Muscle of arm (tissue), 12 donors: ENCODE results near the gene FOXJ3. TPM values are rescaled to one million over a fixed set of nuclear protein-coding genes. Genes with fewer than 3 reads are reported as not detected.

ENCODE experiments used
- DNase-seq: peaks from one replicate; pipeline ENCODE4 v3.0.0-alpha.2; 2013
- polyA plus RNA-seq, 12 donors: library from polyadenylated mRNA; unstranded; fragments of 120-200 nt; gene quantifications; one replicate each; pipeline ENCODE4 v1.2.1, GENCODE V29; 2013; ENCODE audit not compliant: insufficient read length in 12 of 12

FOXJ3 gene
- polyA plus RNA-seq, 12 donors = 33.6 to 69.1 (median 38.9) TPM; not detected in 1

GRCh38 chr1:42145764-42146625 lies 189.0 kb downstream of the FOXJ3 start:
- DNase-seq = no peak

GRCh38 chr1:42145389-42145716 lies 189.7 kb downstream of the FOXJ3 start:
- DNase-seq = no peak

GRCh38 chr1:42144711-42145388 lies 190.2 kb downstream of the FOXJ3 start:
- DNase-seq = no peak

- no peak for DNase-seq
Measured at GRCh38 chr1:42143896-42144710, 190.9 kb downstream of the FOXJ3 start.

GRCh38 chr1:42142894-42143675 lies 191.9 kb downstream of the FOXJ3 start:
- DNase-seq = no peak

GRCh38 chr1:42141978-42142377 lies 193.1 kb downstream of the FOXJ3 start:
- no peak for DNase-seq

GRCh38 chr1:42140191-42140590 lies 194.8 kb downstream of the FOXJ3 start:
- no peak for DNase-seq

- DNase-seq = no peak
Measured at GRCh38 chr1:42139444-42139843, 195.6 kb downstream of the FOXJ3 start.

GRCh38 chr1:42138586-42138985 lies 196.4 kb downstream of the FOXJ3 start:
- no peak for DNase-seq

- DNase-seq = no peak
Measured at GRCh38 chr1:42137766-42138165, 197.3 kb downstream of the FOXJ3 start.

GRCh38 chr1:42136466-42136865 lies 198.6 kb downstream of the FOXJ3 start:
- DNase-seq = no peak

- DNase-seq = no peak
Measured at GRCh38 chr1:42135426-42135825, 199.6 kb downstream of the FOXJ3 start.

- no peak for DNase-seq
Measured at GRCh38 chr1:42133809-42134526, 201.1 kb downstream of the FOXJ3 start.

- no peak for DNase-seq
Measured at GRCh38 chr1:42133390-42133789, 201.6 kb downstream of the FOXJ3 start.

- no peak for DNase-seq
Measured at GRCh38 chr1:42130061-42130660, 204.9 kb downstream of the FOXJ3 start.

GRCh38 chr1:42128964-42129363 lies 206.1 kb downstream of the FOXJ3 start:
- no peak for DNase-seq

- DNase-seq = no peak
Measured at GRCh38 chr1:42128499-42128898, 206.5 kb downstream of the FOXJ3 start.

- DNase-seq = no peak
Measured at GRCh38 chr1:42127767-42128166, 207.3 kb downstream of the FOXJ3 start.
